GM12878 (cell line): ENCODE measurements around the gene PTPRM. TPM values are rescaled to one million over a fixed set of nuclear protein-coding genes. Genes with fewer than 3 reads are reported as not detected.

Experiments used
- ATAC-seq: fragments of 200-7000 bp; cut with Tn5 transposase; 3 replicates; pipeline ENCODE4 v1.9.1; 2020; ENCODE audit warnings: mild to moderate bottlenecking, moderate library complexity
- BruUV-seq: library from RNA; stranded (reverse); fragments of 400-500 nt; replicated peaks from 2 replicates; lab custom pipeline; 2021; lab: Mats Ljungman, UMichigan
- CTCF ChIA-PET: fragments of 300-600 bp; sonication (Branson Sonifier 250); formaldehyde crosslinking; extraction: SDS; loops from one replicate; lab custom pipeline; 2021; ENCODE audit warnings: inconsistent platforms; lab: Yijun Ruan, JAX
- POLR2A ChIA-PET: fragments of 350-600 bp; formaldehyde crosslinking; extraction: SDS; loops from one replicate; lab custom pipeline; 2021; ENCODE audit warnings: inconsistent platforms; lab: Charles Lee
- RAD21 ChIA-PET: fragments of 300-600 bp; sonication (Branson Sonifier 250); formaldehyde crosslinking; loops from one replicate; lab custom pipeline; 2023; ENCODE audit warnings: antibody characterized with exemption; ENCODE audit not compliant: unreplicated experiment; lab: Charles Lee
- SMC1A ChIA-PET: fragments of 300-600 bp; sonication (Branson Sonifier 250); formaldehyde crosslinking; loops from one replicate; lab custom pipeline; 2023; ENCODE audit not compliant: unreplicated experiment, uncharacterized antibody; lab: Charles Lee
- DNase-seq: peaks from one replicate; pipeline ENCODE4 v3.0.0-alpha.2; 2011; ENCODE audit warnings: low read depth, low spot score
- FAIRE-seq: peaks from 3 replicates; lab custom pipeline; 2011; peaks lifted over from hg19 to GRCh38; lab: Jason Lieb, UNC
- H2AFZ ChIP-seq: 2 replicates; pipeline ENCODE4 v1.6.0; 2011; ENCODE audit warnings: low read depth, low read length, control low read depth; ENCODE audit not compliant: control insufficient read depth
- H3K27ac ChIP-seq: 2 replicates; pipeline ENCODE4 v1.5.1; 2011; ENCODE audit warnings: control low read depth; ENCODE audit not compliant: control insufficient read depth, insufficient read depth
- H3K27me3 ChIP-seq, 2 experiments: replicated peaks in 1 of 2; 2 replicates each; pipeline versions ENCODE4 v1.6.0 to v1.6.1; 2011; ENCODE audit warnings: low read length in 1 of 2; ENCODE audit not compliant: control insufficient read depth in 2 of 2, insufficient read depth in 2 of 2
- H3K36me3 ChIP-seq, 2 experiments: 2 replicates each; pipeline ENCODE4 v1.5.1; 2011; ENCODE audit warnings: low read length in 1 of 2; ENCODE audit not compliant: control insufficient read depth in 2 of 2, insufficient read depth in 2 of 2
- H3K4me1 ChIP-seq: 2 replicates; pipeline ENCODE4 v1.6.1; 2011; ENCODE audit warnings: mild to moderate bottlenecking, low read length, moderate library complexity, mixed read lengths; ENCODE audit not compliant: control insufficient read depth, insufficient read depth
- H3K4me2 ChIP-seq: 2 replicates; pipeline ENCODE4 v1.6.0; 2011; ENCODE audit warnings: control low read depth; ENCODE audit not compliant: control insufficient read depth, insufficient read depth
- H3K4me3 ChIP-seq: fragments of 200-600 bp; sonication (generic); 2 replicates; pipeline ENCODE4 v1.5.1; 2016
- H3K79me2 ChIP-seq: 2 replicates; pipeline ENCODE4 v1.6.0; 2011; ENCODE audit warnings: low read length; ENCODE audit not compliant: control insufficient read depth, insufficient read depth
- H3K9ac ChIP-seq: 2 replicates; pipeline ENCODE4 v1.8.0; 2011; ENCODE audit warnings: low read length, control low read depth, mixed read lengths; ENCODE audit not compliant: control insufficient read depth, insufficient read depth
- H3K9me3 ChIP-seq: replicated peaks from 3 replicates; pipeline ENCODE4 v1.5.1; 2011; ENCODE audit warnings: mild to moderate bottlenecking, low read length; ENCODE audit not compliant: control insufficient read depth, insufficient read depth
- H4K20me1 ChIP-seq: 2 replicates; pipeline ENCODE4 v1.6.0; 2011; ENCODE audit not compliant: control insufficient read depth, insufficient read depth
- RELA ChIP-seq: fragments of 450-650 bp; IDR thresholded peaks from 2 replicates; pipeline ENCODE4 v1.8.0; 2014; ENCODE audit warnings: borderline replicate concordance; ENCODE audit not compliant: partially characterized antibody
- SMARCA5 ChIP-seq: fragments of 450-650 bp; IDR thresholded peaks from 2 replicates; pipeline ENCODE4 v1.6.1; 2017; ENCODE audit warnings: mild to moderate bottlenecking
- SPI1 ChIP-seq: IDR thresholded peaks from 2 replicates; pipeline ENCODE4 v1.6.1; 2011; ENCODE audit warnings: low read depth, mild to moderate bottlenecking, low read length, moderate library complexity, borderline replicate concordance; ENCODE audit not compliant: insufficient read depth
- SRF ChIP-seq, 2 experiments: IDR thresholded peaks; 2 replicates each; pipeline ENCODE4 v1.6.1; 2011; ENCODE audit warnings: low read depth in 2 of 2, low read length in 2 of 2, mild to moderate bottlenecking in 1 of 2, moderate library complexity in 1 of 2
- STAT1 ChIP-seq: fragments of 450-650 bp; conservative IDR thresholded peaks from 2 replicates; pipeline ENCODE4 v1.6.1; 2014; ENCODE audit warnings: antibody characterized with exemption, mild to moderate bottlenecking
- TCF7 ChIP-seq: IDR thresholded peaks from 2 replicates; pipeline ENCODE4 v1.6.1; 2014; ENCODE audit warnings: antibody characterized with exemption, borderline replicate concordance
- WGBS: methylation state at CpG from one replicate; pipeline ENCODE4 v1.1.6; 2016; ENCODE audit warnings: low lambda C conversion rate; ENCODE audit not compliant: insufficient replicate concordance, insufficient coverage; ENCODE audit errors: missing lambda C conversion rate; 5-methylcytosine and 5-hydroxymethylcytosine counted together
- in situ Hi-C: fragments of 300-500 bp; cut with MboI; formaldehyde crosslinking; loops from 9 replicates; pipeline ENCODE4 v1.14.3; 2018; ENCODE audit warnings: mixed read lengths
- intact Hi-C: fragments of 100-400 bp; cut with micrococcal nuclease; formaldehyde crosslinking; loops from one replicate; pipeline ENCODE4 v1.14.2; 2022; ENCODE audit not compliant: unreplicated experiment
- polyA plus RNA-seq, 11 experiments: library from polyadenylated mRNA; depleted of rRNA in 4 of 11; unstranded in 6 of 11; stranded (reverse) in 5 of 11; fragments of >200 nt; fragmentation: Nextera tagmentation in 4 of 11; fragmentation: Illumina TruSeq in 1 of 11; extraction: Ambion mirVana in 4 of 11; extraction: Trizol in 1 of 11; gene quantifications; 1 replicate in 1 of 11; 2 replicates in 10 of 11; pipeline versions ENCODE4 v1.2.1 to v1.2.3, GENCODE V29; 2011 to 2016; ENCODE audit warnings: inconsistent platforms in 2 of 11, missing spikeins in 2 of 11, low read depth in 1 of 11
- total RNA-seq, 4 experiments: library from RNA; depleted of rRNA in 3 of 4; stranded (reverse); fragments of >200 nt in 3 of 4; fragmentation: Illumina TruSeq in 1 of 4; extraction: Trizol in 1 of 4; gene quantifications; 2 replicates each; pipeline versions ENCODE4 v1.2.1 to v1.2.3, GENCODE V29; 2013 to 2021
- TF ChIP-seq, protein P1 (sequence below): fragments of 450-650 bp; IDR thresholded peaks from 2 replicates; pipeline ENCODE4 v1.6.1; 2017; ENCODE audit warnings: antibody characterized with exemption, mild to moderate bottlenecking, moderate library complexity

PTPRM gene
- total and polyA plus RNA-seq, 10 of the 15 experiments (the other 5 are each of a cell fraction or from before 2014, with no cell fraction given): 0.07 to 22.6 (median 0.60) TPM

DNA sequence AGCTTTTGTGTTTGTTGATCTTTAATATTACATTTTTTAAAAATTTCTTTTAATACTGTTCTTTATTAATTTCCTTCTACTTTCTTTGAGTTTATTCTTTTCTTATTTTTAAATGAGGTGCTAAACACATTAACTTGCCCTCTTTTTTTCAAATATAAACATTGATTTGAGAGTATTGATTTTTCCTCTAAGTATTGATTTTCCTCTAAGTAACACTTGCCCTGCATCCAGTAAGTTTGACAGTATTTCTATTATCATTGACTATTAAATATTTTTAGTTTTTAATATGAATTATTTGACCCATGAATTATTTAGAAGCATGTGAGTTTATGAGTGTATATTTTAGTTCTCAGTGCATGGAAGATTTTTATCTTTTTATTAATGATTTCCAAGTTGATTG, 705.1 kb downstream of the PTPRM start:
- no peak for FAIRE-seq
- no TSS peak for BruUV-seq
- no peak overlapping the region for H3K9ac ChIP-seq
- H3K9me3 ChIP-seq: no peaks in the 10 kb centered on the region
- H3K4me2 ChIP-seq: no peak overlapping the region
- H2AFZ ChIP-seq: no peak overlapping the region
- TF ChIP-seq SPI1 (no peak), SMARCA5 (no peak), RELA (no peak), SRF (IDR thresholded peaks at IDR 0.05; ENCODE audit: low read depth in 2 of 2, low read length in 2 of 2) (no peak), TCF7 (no peak)
- TF ChIP-seq, all 136 proteins: peak for 0
- H3K79me2 ChIP-seq: no peaks in the 10 kb centered on the region
- no peaks in the 10 kb centered on the region for H3K36me3 ChIP-seq
- in situ Hi-C loops (no loop called here), intact Hi-C loops (no loop called here)
- SMC1A ChIA-PET: interaction anchor here (1.1 to 1.4 kb wide), 3 partner anchors 10 to 188 kb away, joined by 3 to 4 read pairs (median 3); no protein-coding TSS in a partner anchor
- no peaks in the 10 kb centered on the region for H3K4me1 ChIP-seq
- H4K20me1 ChIP-seq: no peaks in the 10 kb centered on the region
- POLR2A ChIA-PET: no interaction called here
- RAD21 ChIA-PET: interaction anchor here (1.4 to 2.0 kb wide), 2 partner anchors 12 to 56 kb away, joined by 3 to 6 read pairs; no protein-coding TSS in a partner anchor
- H3K27me3 ChIP-seq: no peaks in the 10 kb centered on the region; a peak in 1 of 4 replicates
- DNase-seq (no peak), ATAC-seq (no peak)
- CTCF ChIA-PET: interaction anchor here (0.7 to 2.4 kb wide), 2 partner anchors 11 to 65 kb away, joined by 3 to 6 read pairs; no protein-coding TSS in a partner anchor
- H3K27ac ChIP-seq: no peak overlapping the region
- H3K4me3 ChIP-seq: no peak overlapping the region

DNA sequence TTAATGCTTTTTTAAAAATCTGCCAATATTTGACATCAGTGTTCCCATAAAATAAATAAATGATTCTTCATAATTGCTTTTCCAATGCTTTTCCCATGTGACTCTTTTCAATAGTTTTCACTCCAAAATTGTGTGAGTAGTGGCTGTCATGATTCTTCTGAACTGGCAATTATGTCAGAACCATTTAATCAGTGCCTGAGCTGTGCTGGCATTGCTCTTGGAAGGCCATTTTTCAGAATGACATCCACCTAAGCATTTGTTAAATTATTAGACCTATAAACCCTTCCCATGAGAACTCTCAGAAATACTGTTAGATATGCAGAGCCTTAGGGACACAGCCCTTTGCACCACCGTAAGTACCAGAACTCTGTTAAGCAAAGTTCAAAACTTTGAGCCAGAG, 707.3 kb downstream of the PTPRM start:
- ATAC-seq (no peak), DNase-seq (no peak), FAIRE-seq (no peak)
- Histone ChIP-seq H3K36me3 (no peaks in the 10 kb centered on the region), H3K27ac (no peak overlapping the region), H2AFZ (no peak overlapping the region), H3K79me2 (no peaks in the 10 kb centered on the region), H3K4me1 (no peaks in the 10 kb centered on the region), H3K9ac (no peak overlapping the region), H3K9me3 (no peaks in the 10 kb centered on the region), H3K4me3 (no peak overlapping the region), H3K27me3 (no peaks in the 10 kb centered on the region), H3K4me2 (no peak overlapping the region), H4K20me1 (no peaks in the 10 kb centered on the region)
- RAD21 ChIA-PET: interaction anchor here (2.0 kb wide), 1 partner anchor 14 kb away, joined by 6 read pairs; no protein-coding TSS in a partner anchor
- intact Hi-C loops (no loop called here), in situ Hi-C loops (no loop called here)
- WGBS: 100% methylated on average over 1 of the region's 1 CpG
- POLR2A ChIA-PET: interaction anchor here (0.5 to 1.2 kb wide), 2 partner anchors 9 to 244 kb away, joined by 4 to 5 read pairs; no protein-coding TSS in a partner anchor
- CTCF ChIA-PET: interaction anchor here (0.7 to 2.4 kb wide), 5 partner anchors 10 to 115 kb away, joined by 3 to 6 read pairs (median 3); no protein-coding TSS in a partner anchor
- SMC1A ChIA-PET: interaction anchor here (1.2 to 1.7 kb wide), 3 partner anchors 9 to 17 kb away, joined by 3 to 4 read pairs (median 3); no protein-coding TSS in a partner anchor
- TF ChIP-seq, protein P1, sequence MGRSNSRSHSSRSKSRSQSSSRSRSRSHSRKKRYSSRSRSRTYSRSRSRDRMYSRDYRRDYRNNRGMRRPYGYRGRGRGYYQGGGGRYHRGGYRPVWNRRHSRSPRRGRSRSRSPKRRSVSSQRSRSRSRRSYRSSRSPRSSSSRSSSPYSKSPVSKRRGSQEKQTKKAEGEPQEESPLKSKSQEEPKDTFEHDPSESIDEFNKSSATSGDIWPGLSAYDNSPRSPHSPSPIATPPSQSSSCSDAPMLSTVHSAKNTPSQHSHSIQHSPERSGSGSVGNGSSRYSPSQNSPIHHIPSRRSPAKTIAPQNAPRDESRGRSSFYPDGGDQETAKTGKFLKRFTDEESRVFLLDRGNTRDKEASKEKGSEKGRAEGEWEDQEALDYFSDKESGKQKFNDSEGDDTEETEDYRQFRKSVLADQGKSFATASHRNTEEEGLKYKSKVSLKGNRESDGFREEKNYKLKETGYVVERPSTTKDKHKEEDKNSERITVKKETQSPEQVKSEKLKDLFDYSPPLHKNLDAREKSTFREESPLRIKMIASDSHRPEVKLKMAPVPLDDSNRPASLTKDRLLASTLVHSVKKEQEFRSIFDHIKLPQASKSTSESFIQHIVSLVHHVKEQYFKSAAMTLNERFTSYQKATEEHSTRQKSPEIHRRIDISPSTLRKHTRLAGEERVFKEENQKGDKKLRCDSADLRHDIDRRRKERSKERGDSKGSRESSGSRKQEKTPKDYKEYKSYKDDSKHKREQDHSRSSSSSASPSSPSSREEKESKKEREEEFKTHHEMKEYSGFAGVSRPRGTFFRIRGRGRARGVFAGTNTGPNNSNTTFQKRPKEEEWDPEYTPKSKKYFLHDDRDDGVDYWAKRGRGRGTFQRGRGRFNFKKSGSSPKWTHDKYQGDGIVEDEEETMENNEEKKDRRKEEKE: no peak
- TF ChIP-seq STAT1: no peak
- no TSS peak for BruUV-seq
